Left lung (tissue), 10 donors: ENCODE results near the gene CPLANE1. TPM values are rescaled to one million over a fixed set of nuclear protein-coding genes. Genes with fewer than 3 reads are reported as not detected.

ENCODE experiments used
- ATAC-seq: fragments of 200-7000 bp; cut with Tn5 transposase; one replicate; pipeline ENCODE4 v1.9.1; 2020; ENCODE audit warnings: moderate library complexity
- DNase-seq, 4 donors: peaks; one replicate each; pipeline ENCODE4 v3.0.0-alpha.2; 2013 to 2020
- H3K27ac ChIP-seq, 2 donors: fragments of 200-600 bp; sonication (generic) in 1 of 2; one replicate each; pipeline versions ENCODE4 v1.5.0 to v1.8.0; 2020 to 2021
- H3K27me3 ChIP-seq, 2 donors: fragments of 200-600 bp; sonication (generic) in 1 of 2; one replicate each; pipeline versions ENCODE4 v1.5.0 to v1.8.0; 2020 to 2021
- H3K36me3 ChIP-seq, 2 donors: fragments of 200-600 bp; sonication (generic) in 1 of 2; one replicate each; pipeline versions ENCODE4 v1.5.0 to v1.8.0; 2020 to 2021
- H3K4me1 ChIP-seq, 2 donors: fragments of 200-600 bp; one replicate each; pipeline ENCODE4 v1.8.0; 2021
- H3K4me3 ChIP-seq, 2 donors: fragments of 200-600 bp; sonication (generic) in 1 of 2; one replicate each; pipeline versions ENCODE4 v1.5.0 to v1.8.0; 2020 to 2021; ENCODE audit warnings: mild to moderate bottlenecking in 1 of 2
- H3K9me3 ChIP-seq, 2 donors: fragments of 200-600 bp; sonication (generic) in 1 of 2; one replicate each; pipeline versions ENCODE4 v1.5.0 to v1.8.0; 2020 to 2021
- CTCF ChIP-seq, 2 donors: fragments of 200-600 bp; sonication (generic) in 1 of 2; IDR thresholded peaks; one replicate each; pipeline versions ENCODE4 v1.5.0 to v1.8.0; 2021; ENCODE audit warnings: antibody characterized with exemption in 2 of 2
- intact Hi-C, 2 donors: fragments of 100-400 bp; cut with DNase I; formaldehyde crosslinking; loops; one replicate each; pipeline versions ENCODE4 v1.11.2 to v1.14.2; 2022
- polyA plus RNA-seq, 6 donors: library from polyadenylated mRNA; unstranded; fragments of 120-200 nt; gene quantifications; one replicate each; pipeline ENCODE4 v1.2.1, GENCODE V29; 2013; ENCODE audit not compliant: insufficient read length in 6 of 6
- total RNA-seq, 2 donors: library from RNA; stranded (reverse); fragmentation: NEBNext Ultra II Directional; extraction: Animal tissue kit (Norgen Biotek cat#: 25700); gene quantifications; one replicate each; pipeline ENCODE4 v1.2.1, GENCODE V29; 2021
- donor health status: DM: no; HTN: yes; CAD: no.
- donor health status: DM: no; HTN: no; CAD: no.

The CPLANE1 gene
- total and polyA plus RNA-seq, 8 donors, result 20.1 to 38.3 (median 34.6) TPM

GRCh38 chr5:37121465-37121864, 127.7 kb downstream of the CPLANE1 start:
- H3K4me3 ChIP-seq, result no peak overlapping the region
- no peak for DNase-seq
- ATAC-seq, result no peak
- no peak overlapping the region for H3K27ac ChIP-seq
- H3K27me3 ChIP-seq, result no peaks in the 10 kb centered on the region
- no peaks in the 10 kb centered on the region for H3K9me3 ChIP-seq
- TF ChIP-seq CTCF (IDR thresholded peaks at IDR 0.05), result no peak
- intact Hi-C loops, result no loop called here
- H3K4me1 ChIP-seq, result no peaks in the 10 kb centered on the region
- H3K36me3 ChIP-seq, result peaks cover 0 to 35% of the 10 kb centered on the region in 2 donors

GRCh38 chr5:37121027-37121426, 128.1 kb downstream of the CPLANE1 start:
- Histone ChIP-seq H3K4me1 (no peaks in the 10 kb centered on the region), H3K27ac (no peak overlapping the region), H3K27me3 (no peaks in the 10 kb centered on the region), H3K36me3 (peaks cover 0 to 40% of the 10 kb centered on the region in 2 donors), H3K9me3 (no peaks in the 10 kb centered on the region), H3K4me3 (no peak overlapping the region)
- ATAC-seq (no peak), DNase-seq (no peak)
- TF ChIP-seq CTCF (IDR thresholded peaks at IDR 0.05), result no peak
- intact Hi-C loops, result no loop called here

- Histone ChIP-seq H3K4me3 (no peak overlapping the region), H3K9me3 (no peaks in the 10 kb centered on the region), H3K4me1 (no peaks in the 10 kb centered on the region), H3K27ac (no peak overlapping the region), H3K27me3 (no peaks in the 10 kb centered on the region), H3K36me3 (peaks cover 0 to 44% of the 10 kb centered on the region in 2 donors)
- intact Hi-C loops, result no loop called here
- ATAC-seq (no peak), DNase-seq (no peak)
- TF ChIP-seq CTCF (IDR thresholded peaks at IDR 0.05), result no peak
Measured at GRCh38 chr5:37120270-37120669, 128.9 kb downstream of the CPLANE1 start.

- TF ChIP-seq CTCF (IDR thresholded peaks at IDR 0.05), result no peak
- H3K36me3 ChIP-seq, result peaks cover 0 to 59% of the 10 kb centered on the region in 2 donors
Measured at GRCh38 chr5:37116359-37116758, 132.8 kb downstream of the CPLANE1 start.

GRCh38 chr5:37112383-37112991, 136.7 kb downstream of the CPLANE1 start:
- intact Hi-C loops, result no loop called here
- no peak overlapping the region for H3K4me3 ChIP-seq
- DNase-seq (no peak), ATAC-seq (peak; percentile 86)
- H3K9me3 ChIP-seq, result no peaks in the 10 kb centered on the region
- peak overlapping the region in 1 of 2 donors; percentile 41 for H3K27ac ChIP-seq
- no peak for TF ChIP-seq CTCF (IDR thresholded peaks at IDR 0.05)
- peaks cover 0 to 43% of the 10 kb centered on the region in 2 donors for H3K36me3 ChIP-seq
- no peaks in the 10 kb centered on the region for H3K27me3 ChIP-seq
- peaks cover 0 to 12% of the 10 kb centered on the region in 2 donors for H3K4me1 ChIP-seq

More at GRCh38 chr5:37116359-37116758, 132.8 kb downstream of the CPLANE1 start:
- H3K9me3 ChIP-seq, result no peaks in the 10 kb centered on the region
- no peak overlapping the region for H3K27ac ChIP-seq
- H3K4me3 ChIP-seq, result no peak overlapping the region
- intact Hi-C loops, result no loop called here
- no peak for ATAC-seq
- DNase-seq, result no peak
- no peaks in the 10 kb centered on the region for H3K27me3 ChIP-seq
- H3K4me1 ChIP-seq, result peaks cover 0 to 9% of the 10 kb centered on the region in 2 donors
